Activated gamma-delta T cell (primary cell): ENCODE data around the gene LGI2.

ENCODE experiments used
- DNase-seq: peaks from one replicate; lab custom pipeline; 2025; lab: John Stamatoyannopoulos, UW

LGI2 gene

DNA sequence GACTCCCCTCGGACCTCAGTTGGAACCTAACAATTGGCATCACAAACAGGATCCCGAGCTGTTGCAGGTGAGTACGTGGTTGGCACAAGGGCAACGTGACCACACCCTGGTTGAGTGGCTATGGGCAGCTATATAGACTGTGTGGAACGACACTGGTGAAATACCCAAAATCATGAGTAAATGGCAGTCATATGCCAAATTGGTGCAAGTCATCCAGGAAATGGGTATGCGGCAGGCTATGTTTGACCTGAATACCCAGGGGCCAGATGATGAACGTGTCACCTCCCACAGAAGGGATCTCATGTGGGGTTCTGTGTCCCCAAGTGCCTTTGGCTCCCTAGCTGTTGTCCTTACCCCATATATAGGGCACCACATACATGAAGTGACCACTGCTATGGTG is 64.7 kb downstream of the LGI2 start:
- DNase-seq, result no peak

DNA sequence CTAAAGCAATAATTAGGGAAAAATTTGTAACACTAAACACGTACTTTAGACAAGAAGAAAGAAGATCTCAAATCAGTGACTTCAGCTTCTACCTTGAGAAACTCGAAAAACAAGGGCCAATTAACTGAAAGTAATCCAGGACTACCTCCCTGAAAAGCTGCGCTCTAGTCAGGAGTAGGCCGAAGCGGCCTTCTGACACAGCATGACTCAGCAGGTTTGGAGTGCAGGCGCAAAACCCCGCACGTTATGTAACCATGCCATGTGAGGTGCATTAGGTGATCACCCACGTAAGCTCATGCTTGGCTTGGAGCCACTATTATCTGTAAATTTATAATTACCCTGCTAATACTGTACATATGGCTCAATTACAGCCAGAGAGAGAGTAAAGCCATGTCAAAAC is 65.1 kb downstream of the LGI2 start:
- no peak for DNase-seq

DNA sequence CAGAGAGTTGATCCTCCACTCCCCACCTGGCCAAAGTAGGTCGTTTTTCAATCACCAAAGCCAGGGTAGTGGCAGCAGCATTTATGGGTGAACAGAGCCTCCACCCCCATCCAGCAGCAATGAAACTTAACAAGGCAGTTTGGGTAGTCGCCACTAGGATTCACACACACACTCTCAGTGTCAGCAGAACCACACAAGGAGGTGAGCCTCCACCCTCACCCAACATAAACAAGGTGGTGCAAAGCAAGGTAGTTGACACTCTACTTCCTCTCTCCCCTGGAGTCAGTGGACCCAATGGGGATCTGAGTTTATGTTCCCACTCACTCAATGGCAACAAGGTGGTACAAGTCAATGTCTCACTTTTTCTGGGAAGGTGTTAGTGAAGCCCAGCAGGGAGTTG is 67.5 kb downstream of the LGI2 start:
- no peak for DNase-seq

DNA sequence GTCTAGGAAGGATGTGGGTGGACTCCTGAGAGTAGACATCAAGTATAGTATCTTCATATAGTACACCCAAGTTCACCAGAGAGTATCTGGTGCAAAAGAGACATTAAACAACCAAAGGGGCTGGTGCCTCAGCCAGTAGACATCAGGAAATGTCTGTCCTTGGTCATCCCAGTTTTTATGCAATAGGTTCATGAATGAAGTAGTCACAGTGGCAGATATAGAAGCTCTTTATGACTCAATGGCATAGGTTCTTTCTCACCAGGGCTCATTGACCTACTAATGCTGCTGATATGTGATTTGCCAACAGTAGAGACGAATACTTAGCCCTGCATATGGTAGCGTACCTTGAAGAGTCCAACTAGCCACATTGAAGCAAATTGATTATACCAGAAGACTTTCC is 72.9 kb downstream of the LGI2 start:
- no peak for DNase-seq

DNA sequence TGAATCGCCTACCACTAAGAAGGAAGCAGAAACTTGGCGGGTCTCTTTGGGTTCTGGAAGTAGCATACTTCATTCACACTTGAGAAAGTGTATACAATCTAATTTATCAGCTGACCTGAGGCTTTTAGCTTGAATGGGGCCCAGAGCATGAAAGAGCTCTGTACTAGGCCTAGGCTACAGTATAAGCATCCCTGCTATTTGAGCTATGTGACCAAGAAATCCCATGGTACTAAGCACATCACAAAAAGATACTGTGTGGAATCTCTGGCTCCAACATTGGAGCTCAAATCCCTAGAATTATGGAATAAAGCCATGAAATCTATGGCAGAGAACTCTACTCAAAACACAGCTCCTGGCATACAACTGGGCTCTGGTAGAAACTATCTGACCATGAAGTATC is 74.0 kb downstream of the LGI2 start:
- no peak for DNase-seq

DNA sequence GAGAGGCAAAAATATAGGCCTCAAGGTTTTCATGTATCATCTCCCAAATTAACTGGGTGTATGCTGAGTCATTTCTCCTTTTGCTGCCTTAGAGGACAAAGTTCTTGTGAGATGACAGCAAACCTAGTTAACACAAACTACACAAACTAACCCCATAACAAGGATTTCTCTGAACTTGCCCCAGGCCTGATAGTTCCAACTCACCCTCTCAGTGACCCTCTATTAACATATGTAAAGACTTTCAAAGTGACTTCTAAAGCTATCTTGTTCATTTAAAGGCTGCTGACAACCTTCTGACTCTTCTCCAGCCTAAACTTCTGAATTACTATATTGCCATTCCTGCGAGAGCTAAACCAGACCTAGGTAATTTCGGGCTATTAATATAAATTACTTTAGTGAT is 74.7 kb downstream of the LGI2 start:
- no peak for DNase-seq

DNA sequence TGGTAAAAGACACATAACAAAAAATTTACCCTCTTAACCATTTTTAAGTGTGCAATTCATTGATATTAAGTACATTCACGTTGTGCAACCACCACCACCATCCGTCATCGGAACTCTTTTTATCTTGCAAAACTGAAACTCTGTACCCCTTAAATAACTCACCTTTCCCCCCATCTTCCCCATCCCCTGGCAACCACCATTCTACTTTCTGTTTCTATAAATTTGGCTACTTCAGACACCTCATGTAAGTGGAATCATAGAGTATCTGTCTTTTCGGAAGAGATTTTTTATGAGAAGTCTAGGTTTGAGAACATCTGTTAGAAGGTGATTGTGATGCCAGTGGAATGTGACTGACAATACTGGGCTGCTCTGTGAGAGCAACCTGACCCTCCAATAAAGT is 78.1 kb downstream of the LGI2 start:
- no peak for DNase-seq

DNA sequence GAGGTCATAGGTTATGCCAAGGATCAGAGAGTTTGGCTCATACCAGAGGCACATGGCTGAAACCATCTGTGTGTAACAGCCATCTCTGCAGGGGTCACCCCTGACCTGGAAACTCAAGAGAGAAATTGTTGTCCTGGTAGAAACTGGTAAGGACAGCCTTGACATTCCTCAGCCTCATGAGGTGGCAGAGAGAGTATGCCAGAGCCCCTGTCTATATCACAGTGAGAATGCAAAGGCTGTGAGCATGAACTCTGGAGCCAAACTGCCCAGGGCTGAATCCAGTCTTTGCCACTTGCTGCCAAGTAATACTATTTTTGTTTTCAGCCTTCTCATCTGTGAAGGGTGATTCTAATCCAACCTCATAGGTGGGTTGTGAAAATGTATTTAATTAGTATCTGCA is 80.8 kb downstream of the LGI2 start:
- no peak for DNase-seq
